A673 (cell line): ENCODE data around the gene ALDH3B2.
"Not testable (repeated sequence)": the region's sequence is repeated elsewhere in the genome, so short reads cannot be mapped to it uniquely, and the experiment has no call there.

Source experiments
- EZH2 ChIP-seq: fragments of 200-600 bp; sonication (generic); IDR thresholded peaks from 2 replicates; pipeline ENCODE4 v1.6.1; 2017; ENCODE audit warnings: borderline replicate concordance, low read depth, mild to moderate bottlenecking, mixed read lengths, antibody characterized with exemption, low read length; ENCODE audit not compliant: poor library complexity, severe bottlenecking
- TF ChIP-seq, protein P1 (sequence below): fragments of 300-800, 200-600 bp; sonication (generic); conservative IDR thresholded peaks from 2 replicates; pipeline ENCODE4 v1.5.1; 2017; ENCODE audit warnings: low read depth, mild to moderate bottlenecking, antibody characterized with exemption, low read length, moderate library complexity, mixed read lengths

DNA sequence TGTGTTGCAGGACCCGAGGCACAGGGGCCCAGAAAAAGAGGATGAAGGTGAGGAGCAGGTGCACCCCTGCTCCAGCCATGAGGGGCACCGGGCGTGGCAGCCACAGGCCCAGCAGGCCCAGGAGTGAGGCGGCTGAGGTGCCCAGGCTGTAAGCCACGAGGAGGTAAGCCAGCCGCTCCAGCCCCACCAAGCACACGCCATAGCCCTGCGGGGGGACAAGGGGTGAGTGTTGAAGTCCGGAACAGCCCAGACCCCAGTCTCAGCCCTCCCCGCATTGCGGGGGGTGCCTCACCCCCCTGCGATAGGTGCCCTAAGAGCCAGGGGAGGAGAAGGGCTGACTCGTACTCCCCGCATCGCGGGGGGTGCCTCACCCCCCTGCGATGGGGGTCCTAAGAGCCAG is 41.4 kb upstream of the ALDH3B2 start:
- TF ChIP-seq, protein P1, sequence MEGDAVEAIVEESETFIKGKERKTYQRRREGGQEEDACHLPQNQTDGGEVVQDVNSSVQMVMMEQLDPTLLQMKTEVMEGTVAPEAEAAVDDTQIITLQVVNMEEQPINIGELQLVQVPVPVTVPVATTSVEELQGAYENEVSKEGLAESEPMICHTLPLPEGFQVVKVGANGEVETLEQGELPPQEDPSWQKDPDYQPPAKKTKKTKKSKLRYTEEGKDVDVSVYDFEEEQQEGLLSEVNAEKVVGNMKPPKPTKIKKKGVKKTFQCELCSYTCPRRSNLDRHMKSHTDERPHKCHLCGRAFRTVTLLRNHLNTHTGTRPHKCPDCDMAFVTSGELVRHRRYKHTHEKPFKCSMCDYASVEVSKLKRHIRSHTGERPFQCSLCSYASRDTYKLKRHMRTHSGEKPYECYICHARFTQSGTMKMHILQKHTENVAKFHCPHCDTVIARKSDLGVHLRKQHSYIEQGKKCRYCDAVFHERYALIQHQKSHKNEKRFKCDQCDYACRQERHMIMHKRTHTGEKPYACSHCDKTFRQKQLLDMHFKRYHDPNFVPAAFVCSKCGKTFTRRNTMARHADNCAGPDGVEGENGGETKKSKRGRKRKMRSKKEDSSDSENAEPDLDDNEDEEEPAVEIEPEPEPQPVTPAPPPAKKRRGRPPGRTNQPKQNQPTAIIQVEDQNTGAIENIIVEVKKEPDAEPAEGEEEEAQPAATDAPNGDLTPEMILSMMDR, result not testable (repeated sequence)
- TF ChIP-seq EZH2, result not testable (repeated sequence)
